ENCODE data around the gene LHX5. TPM values are rescaled to one million over a fixed set of nuclear protein-coding genes. Genes with fewer than 3 reads are reported as not detected.

The LHX5 gene
- total RNA-seq, 1 donor = not detected

DNA sequence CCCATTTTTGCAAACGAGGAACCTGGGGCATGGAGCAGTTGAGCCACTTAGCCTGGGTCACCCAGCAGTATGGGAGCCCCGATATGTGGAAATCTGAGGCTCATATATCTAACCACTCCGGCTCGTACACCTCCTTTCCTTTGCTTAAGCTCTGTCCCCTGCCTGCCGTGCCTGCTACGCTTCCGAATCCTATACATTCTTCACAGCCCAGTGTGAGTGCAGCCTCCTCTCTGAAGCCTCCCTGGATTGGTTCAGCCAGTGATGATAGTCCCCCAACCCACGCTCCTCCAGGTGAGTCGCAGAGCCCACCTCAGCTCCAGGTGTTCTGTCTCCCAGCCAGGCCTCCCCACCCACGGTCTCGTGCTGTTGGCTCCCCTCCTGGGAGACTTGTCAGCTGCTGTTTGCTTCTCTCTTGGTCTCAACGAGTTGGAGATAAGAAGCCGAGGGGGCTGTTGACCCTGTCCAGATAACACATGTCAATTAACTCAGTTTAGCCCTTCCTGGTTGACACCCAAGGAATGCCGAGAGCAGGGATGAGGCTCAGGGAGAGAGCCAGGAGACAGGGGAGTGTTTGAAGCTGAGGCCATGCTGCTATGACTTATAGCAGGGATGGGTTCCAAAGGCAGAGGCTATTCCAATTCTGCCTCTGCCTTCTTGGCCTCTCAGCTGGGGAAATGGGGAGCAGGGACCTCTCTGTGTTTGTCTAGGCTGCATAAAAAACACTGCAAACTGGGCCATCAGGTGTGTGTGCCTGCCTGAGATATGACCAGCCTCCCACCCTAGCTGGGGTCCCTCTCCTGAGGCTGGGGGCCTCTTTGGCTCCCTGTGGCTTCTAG is 30.5 kb downstream of the LHX5 start:
- TF ChIP-seq, protein P1, sequence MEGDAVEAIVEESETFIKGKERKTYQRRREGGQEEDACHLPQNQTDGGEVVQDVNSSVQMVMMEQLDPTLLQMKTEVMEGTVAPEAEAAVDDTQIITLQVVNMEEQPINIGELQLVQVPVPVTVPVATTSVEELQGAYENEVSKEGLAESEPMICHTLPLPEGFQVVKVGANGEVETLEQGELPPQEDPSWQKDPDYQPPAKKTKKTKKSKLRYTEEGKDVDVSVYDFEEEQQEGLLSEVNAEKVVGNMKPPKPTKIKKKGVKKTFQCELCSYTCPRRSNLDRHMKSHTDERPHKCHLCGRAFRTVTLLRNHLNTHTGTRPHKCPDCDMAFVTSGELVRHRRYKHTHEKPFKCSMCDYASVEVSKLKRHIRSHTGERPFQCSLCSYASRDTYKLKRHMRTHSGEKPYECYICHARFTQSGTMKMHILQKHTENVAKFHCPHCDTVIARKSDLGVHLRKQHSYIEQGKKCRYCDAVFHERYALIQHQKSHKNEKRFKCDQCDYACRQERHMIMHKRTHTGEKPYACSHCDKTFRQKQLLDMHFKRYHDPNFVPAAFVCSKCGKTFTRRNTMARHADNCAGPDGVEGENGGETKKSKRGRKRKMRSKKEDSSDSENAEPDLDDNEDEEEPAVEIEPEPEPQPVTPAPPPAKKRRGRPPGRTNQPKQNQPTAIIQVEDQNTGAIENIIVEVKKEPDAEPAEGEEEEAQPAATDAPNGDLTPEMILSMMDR (IDR thresholded peaks at IDR 0.05; ENCODE audit: insufficient read depth, low read depth, low read length) = no peak
- no peak overlapping the region for H3K4me3 ChIP-seq (ENCODE audit: low read depth, low read length)
- DNase-seq (ENCODE audit: low read depth) = no peak

DNA sequence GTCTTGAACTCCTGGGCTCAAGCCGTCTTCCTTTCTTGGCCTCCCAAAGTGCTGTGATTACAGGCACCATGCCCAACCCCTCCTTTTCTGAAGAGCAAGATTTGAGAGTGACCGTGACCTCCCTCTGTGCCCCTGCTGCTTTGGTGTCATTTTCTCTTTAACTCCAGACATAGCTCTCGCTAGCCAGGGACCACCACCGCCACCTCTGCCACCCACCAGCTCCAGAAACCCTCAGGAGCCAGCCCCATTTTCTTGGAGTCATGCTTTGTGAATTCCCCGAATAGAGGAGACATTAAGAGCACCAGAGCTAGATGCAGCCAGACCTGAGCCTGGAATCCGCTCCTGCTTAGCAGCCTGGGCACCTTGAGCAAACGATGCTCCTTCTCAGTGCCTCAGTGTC is 31.3 kb downstream of the LHX5 start:
- no peak for DNase-seq (ENCODE audit: low read depth)
- TF ChIP-seq, protein P1 (IDR thresholded peaks at IDR 0.05; ENCODE audit: insufficient read depth, low read depth, low read length) = no peak
- H3K4me3 ChIP-seq (ENCODE audit: low read depth, low read length) = no peak overlapping the region

DNA sequence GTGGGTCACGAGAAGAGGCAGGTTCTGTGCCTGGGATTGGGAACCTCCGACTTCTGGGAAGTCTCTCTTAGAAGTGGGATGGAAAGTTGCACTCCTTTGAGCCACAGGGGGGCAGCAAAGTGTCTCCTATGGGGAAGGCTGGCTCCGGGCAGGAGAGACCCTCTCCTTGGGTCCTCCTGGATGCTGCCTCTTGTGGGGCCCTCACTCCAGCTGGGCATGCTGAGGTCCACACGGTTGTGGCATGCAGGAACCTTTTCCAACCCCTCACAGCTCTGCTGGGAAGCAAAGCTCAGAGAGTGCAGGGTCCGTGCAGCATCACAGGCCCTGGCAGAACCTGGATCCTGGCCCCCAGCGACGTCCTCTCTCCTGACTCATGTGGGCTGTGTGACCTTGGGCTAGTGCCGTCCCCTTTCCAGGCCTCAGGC is 32.1 kb downstream of the LHX5 start:
- DNase-seq (ENCODE audit: low read depth) = peak; percentile 31
- no peak overlapping the region for H3K4me3 ChIP-seq (ENCODE audit: low read depth, low read length)
- TF ChIP-seq, protein P1 (IDR thresholded peaks at IDR 0.05; ENCODE audit: insufficient read depth, low read depth, low read length) = peak; percentile 77

DNA sequence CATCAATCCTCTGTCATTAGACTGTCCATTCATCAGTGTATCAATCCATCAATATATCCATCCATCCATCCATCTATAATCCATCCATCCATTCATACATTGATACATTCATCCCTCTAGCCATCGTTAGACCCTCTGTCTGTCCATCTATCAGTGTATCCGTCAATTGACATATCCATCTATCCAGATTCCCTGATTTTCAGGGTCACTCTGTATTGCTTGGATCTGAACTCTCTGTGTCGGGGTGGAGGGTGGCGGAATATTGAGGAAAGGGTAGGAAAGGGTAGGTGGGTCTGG is 32.4 kb downstream of the LHX5 start:
- no peak for DNase-seq (ENCODE audit: low read depth)
- TF ChIP-seq, protein P1 (IDR thresholded peaks at IDR 0.05; ENCODE audit: insufficient read depth, low read depth, low read length) = no peak
- H3K4me3 ChIP-seq (ENCODE audit: low read depth, low read length) = no peak overlapping the region

DNA sequence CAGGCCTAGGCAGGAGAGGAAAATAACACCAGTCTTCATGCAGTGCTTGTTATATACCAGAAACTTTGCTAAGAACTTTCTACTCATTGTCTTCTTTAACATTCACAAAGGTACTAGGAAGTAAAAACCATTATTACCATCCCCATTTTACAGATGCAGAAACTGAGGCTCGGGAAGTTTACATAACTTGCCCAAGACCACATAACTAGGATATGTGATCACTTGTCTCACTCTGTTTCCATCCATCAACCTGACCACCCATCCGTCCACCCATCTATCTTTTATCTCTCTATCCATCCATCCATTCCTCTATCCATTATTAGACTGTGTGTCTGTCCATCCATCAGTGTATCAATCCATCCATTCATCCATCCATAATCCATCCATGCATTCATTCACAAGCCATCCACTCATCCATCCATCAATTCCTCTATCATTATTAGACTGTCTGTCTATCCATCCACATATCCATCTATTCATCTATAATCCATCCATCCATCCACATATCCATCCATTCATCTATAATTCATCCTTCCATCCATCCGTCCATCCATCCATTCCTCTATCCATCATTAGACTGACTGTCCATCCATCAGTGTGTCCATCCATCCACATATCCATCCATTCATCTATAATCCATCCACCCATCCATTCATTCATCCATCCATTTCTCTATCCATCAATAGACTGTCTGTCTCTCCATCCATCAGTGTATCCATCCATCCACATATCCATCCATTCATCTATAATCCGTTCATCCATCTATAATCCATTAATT is 33.0 kb downstream of the LHX5 start:
- TF ChIP-seq, protein P1 (IDR thresholded peaks at IDR 0.05; ENCODE audit: insufficient read depth, low read depth, low read length) = no peak
- H3K4me3 ChIP-seq (ENCODE audit: low read depth, low read length) = no peak overlapping the region
- no peak for DNase-seq (ENCODE audit: low read depth)

DNA sequence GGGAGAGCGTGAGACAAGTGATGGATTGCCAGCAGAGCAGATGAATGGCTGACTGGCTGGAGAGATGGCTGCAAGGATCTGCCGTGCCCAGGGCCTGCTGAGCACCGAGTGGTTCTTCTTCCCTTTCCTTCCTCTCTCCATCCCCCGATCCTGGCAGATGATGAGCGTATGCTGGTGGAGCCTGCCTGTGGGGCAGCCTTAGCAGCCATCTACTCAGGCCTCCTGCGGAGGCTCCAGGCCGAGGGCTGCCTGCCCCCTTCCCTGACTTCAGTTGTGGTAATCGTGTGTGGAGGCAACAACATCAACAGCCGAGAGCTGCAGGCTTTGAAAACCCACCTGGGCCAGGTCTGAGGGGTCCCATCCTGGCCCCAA is 34.0 kb downstream of the LHX5 start:
- no peak overlapping the region for H3K4me3 ChIP-seq (ENCODE audit: low read depth, low read length)
- TF ChIP-seq, protein P1 (IDR thresholded peaks at IDR 0.05; ENCODE audit: insufficient read depth, low read depth, low read length) = no peak

More for the DNA sequence above, 34.0 kb downstream of the LHX5 start:
- no peak for DNase-seq (ENCODE audit: low read depth)
